ENCODE measurements around the gene CCNK.

DNA sequence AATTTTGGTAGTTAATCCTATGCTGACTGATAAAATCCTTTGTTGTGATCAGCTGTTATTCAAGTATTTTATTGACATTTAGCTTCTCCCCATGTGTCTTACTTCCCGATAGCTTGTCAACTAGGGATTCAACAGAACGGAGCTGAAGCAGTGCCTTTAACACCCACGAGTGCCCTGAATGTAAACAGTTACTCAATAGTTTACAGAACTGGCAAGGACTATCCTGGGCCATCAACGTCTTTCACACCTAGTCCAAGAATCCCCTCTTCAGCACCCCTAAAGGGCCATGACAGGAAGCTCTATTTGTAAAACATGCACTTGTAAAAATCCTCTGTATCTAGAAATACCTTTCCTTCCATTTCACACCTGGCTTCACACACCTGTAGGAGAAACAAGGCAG is 45.9 kb upstream of the CCNK start:
- TF ChIP-seq, protein P1, sequence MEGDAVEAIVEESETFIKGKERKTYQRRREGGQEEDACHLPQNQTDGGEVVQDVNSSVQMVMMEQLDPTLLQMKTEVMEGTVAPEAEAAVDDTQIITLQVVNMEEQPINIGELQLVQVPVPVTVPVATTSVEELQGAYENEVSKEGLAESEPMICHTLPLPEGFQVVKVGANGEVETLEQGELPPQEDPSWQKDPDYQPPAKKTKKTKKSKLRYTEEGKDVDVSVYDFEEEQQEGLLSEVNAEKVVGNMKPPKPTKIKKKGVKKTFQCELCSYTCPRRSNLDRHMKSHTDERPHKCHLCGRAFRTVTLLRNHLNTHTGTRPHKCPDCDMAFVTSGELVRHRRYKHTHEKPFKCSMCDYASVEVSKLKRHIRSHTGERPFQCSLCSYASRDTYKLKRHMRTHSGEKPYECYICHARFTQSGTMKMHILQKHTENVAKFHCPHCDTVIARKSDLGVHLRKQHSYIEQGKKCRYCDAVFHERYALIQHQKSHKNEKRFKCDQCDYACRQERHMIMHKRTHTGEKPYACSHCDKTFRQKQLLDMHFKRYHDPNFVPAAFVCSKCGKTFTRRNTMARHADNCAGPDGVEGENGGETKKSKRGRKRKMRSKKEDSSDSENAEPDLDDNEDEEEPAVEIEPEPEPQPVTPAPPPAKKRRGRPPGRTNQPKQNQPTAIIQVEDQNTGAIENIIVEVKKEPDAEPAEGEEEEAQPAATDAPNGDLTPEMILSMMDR (IDR thresholded peaks at IDR 0.05) = no peak
- TF ChIP-seq POLR2A (IDR thresholded peaks at IDR 0.05) = no peak
